Vagina (tissue), 2 donors: ENCODE measurements around the gene RIN3.

ENCODE experiments used
- CTCF ChIP-seq, 3 experiments: fragments of 450-650 bp in 2 of 3; fragments of 200-600 bp in 1 of 3; sonication (generic) in 1 of 3; IDR thresholded peaks; one replicate each; pipeline ENCODE4 v1.5.1; 2017 to 2019; ENCODE audit warnings: antibody characterized with exemption in 3 of 3, mild to moderate bottlenecking in 2 of 3, moderate library complexity in 2 of 3
- POLR2A ChIP-seq, 2 donors: fragments of 450-650 bp; IDR thresholded peaks; one replicate each; pipeline ENCODE4 v1.6.1; 2017; ENCODE audit warnings: antibody characterized with exemption in 2 of 2, mild to moderate bottlenecking in 2 of 2, moderate library complexity in 2 of 2

GRCh38 chr14:92584220-92584619, 70.6 kb downstream of the RIN3 start:
- TF ChIP-seq POLR2A (IDR thresholded peaks at IDR 0.05) (no peak), CTCF (IDR thresholded peaks at IDR 0.05) (no peak)
